NCI-H82 treated with DMSO at 0.1 percent for 48 hours (cell line): ENCODE results near the gene GMNC.

Experiments
- DNase-seq: peaks from one replicate; lab custom pipeline; 2025; ENCODE audit not compliant: unreplicated experiment; lab: John Stamatoyannopoulos, UW

Gene GMNC

GRCh38 chr3:190849607-190850006 lies 12.9 kb downstream of the GMNC start:
- DNase-seq = no peak

DNA sequence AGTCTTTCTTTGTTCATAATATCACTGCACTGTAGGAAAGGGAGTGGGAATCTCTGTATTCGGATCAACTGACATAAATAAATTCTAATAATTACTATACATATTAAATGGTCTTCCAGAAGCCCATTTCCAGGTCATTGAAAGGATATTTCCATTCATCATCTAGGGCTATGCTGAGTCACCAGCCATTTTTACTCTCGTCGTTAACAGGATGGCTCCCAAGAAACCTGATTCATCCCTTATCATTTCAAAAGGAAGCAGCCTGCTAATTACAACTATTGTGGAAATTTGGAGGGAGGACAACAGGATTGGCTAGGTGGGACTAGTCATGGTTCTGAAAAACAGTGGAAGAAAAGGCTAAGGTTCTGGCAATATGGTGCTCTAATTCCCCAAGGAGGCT lies 13.6 kb downstream of the GMNC start:
- no peak for DNase-seq

- DNase-seq = no peak
Observed at GRCh38 chr3:190847436-190847835, 15.1 kb downstream of the GMNC start.

- no peak for DNase-seq
Observed at GRCh38 chr3:190840146-190840545, 22.3 kb downstream of the GMNC start.

DNA sequence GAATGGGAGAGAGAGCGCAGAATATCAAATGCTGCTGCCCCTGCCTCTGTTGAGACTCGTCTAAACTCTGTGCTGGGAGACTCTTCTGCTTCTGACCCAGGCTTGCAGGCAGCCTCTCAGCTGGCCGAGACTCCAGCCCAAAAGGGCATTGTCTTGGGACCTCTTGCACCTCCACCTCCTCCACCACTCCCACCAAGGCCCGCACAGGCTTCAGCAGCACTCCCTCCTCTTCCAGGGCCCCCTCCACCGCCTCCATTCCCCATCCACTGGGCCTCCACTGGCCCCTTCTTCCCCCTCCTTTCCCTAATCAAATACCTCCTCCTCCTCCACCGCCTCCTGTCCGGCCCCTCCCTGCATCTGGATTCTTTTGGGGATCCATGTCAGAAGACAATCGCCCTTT lies 31.3 kb downstream of the GMNC start:
- no peak for DNase-seq

- no peak for DNase-seq
Observed at GRCh38 chr3:190830031-190830430, 32.5 kb downstream of the GMNC start.

DNA sequence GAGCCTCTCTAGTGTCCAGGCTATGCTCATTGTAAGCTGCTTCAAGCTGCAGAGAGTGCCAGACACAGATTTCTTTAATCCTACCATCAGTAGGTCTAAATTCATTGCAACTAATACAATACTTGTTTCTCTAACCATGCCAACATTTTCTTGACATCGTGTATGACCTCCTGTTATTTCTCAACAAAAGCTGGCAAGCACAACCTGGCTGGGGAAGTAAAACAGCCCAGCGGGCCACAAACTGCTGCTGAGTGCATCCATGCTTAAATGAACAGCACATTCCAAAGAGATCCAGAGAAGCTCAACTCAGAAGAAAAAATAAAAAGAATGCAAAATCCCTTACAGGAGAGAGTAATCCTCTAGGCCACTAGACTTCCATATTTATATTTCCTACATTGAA lies 36.5 kb downstream of the GMNC start:
- DNase-seq = no peak

DNA sequence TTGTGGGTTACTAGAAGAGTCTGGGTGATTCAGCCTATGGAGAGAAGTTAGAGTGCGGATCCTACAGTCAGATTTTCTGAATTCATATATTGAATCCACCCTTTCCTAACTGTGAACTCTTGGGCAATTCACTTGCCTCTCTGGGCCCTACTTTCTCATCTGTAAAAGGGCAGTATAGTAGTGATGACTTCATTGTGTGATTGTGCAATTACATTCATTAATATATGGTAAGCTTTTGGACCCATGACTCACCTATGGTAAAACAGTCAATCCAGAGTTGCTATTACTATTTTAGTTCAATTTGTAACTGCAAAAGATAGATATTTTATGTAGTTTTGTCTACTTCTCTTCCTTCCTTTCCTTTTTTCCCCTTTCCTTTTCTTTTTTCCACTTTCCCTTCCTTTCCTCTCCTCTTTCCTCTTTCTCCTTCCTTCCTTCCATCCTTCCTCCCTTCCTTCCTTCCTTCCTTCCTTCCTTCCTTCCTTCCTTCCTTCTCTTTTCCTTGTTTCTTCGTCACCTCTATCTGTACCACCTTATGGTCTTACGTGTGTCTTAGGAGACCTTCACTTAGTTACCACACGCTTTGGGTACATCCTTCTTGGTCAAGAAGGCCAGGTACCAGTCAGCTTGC lies 37.0 kb downstream of the GMNC start:
- no peak for DNase-seq

DNA sequence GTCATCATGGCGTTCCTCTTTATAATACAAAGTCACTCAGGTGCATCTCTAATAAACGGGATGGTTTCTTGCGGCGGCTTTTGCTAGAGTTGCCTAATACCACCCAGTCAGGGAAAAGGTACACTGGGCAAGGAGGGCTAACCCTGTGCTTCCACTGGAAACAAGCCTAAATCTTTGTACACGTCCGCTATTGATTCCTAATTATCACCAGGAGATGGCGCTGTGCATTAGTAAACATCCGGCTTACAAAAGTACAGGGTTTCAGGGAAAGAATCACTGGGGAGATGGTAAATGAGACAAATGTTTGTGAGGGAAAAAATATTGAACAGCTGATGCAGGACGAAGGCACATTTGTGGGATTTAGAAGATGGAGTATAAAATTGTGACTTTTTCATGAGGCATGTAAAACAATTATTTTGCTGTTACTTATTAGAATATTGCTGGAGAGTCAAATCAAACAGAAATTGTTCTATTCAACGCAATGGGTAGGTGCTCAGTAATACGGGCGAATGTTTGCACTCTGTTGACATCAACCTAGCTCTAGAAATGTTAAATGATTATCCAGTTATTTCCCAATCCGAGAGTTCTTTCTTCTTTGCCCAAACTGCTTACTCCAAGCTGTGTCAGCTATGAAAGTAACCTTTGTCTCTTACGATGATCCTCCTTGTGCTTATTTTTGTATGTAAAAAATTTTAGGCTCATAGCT lies 50.6 kb downstream of the GMNC start:
- DNase-seq = peak; percentile 71

- DNase-seq = no peak
Observed at GRCh38 chr3:190810957-190811356, 51.5 kb downstream of the GMNC start.

DNA sequence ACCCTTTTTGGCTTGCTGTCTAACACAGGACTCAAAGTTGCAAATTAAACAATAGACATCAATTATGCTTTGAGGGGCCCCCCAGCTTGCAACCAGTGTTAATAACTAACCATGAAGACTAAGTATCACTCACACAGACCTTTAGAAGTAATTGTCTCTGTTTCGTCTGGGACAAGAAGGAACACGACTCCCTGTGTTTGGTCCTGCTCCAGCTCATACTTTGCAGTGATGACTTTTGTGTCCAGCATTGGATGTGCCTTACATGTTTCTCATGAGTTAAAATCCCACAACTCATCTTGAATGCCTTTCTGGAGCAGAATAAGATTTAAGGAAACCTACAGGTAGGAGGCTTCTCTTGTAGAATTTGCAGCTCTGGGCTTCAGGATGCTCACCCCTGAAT lies 53.1 kb downstream of the GMNC start:
- DNase-seq = no peak

DNA sequence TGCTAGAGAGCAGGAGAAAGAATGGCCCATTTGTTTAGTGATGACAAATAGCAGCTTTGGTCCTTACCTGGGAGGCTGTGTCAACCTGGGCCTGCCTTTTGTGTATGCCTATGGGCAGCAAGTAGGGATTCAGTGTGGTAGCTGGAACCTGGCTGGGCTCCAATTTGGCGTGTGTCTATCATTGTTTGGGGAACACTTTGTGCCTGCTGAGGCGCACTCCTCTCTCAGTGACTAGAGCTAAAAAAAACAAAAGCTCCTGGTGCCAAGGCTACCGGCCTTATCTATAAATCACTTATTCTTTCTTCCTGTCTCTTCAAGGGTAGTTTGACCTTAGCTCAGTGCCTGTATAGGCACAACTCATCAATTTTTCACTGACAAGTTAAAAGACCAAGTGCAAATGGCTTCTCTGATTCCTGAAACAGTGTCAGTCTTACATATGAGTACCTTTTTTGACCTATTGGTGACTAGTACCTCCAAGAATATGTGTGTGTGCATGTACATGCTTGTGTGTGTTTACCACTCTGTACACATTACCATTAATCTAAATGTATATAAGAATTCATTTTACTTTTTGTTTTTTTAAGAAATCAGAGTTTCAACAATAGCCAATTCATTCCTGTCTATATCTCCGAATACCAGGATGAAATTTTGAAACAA lies 54.6 kb downstream of the GMNC start:
- DNase-seq = no peak
